K562 treated with DMSO at 1 percent for 12 hours (cell line): ENCODE results near the gene TMEM120A. TPM values are rescaled to one million over a fixed set of nuclear protein-coding genes. Genes with fewer than 3 reads are reported as not detected.

ENCODE experiments used
- total RNA-seq: library from RNA; unstranded; fragments of 300-600 nt; gene quantifications from 2 replicates; pipeline ENCODE4 v1.2.3, GENCODE V29; 2022; ENCODE audit not compliant: insufficient read depth

TMEM120A gene
- 48.9 and 54.8 TPM in 2 replicates for total RNA-seq

DNA sequence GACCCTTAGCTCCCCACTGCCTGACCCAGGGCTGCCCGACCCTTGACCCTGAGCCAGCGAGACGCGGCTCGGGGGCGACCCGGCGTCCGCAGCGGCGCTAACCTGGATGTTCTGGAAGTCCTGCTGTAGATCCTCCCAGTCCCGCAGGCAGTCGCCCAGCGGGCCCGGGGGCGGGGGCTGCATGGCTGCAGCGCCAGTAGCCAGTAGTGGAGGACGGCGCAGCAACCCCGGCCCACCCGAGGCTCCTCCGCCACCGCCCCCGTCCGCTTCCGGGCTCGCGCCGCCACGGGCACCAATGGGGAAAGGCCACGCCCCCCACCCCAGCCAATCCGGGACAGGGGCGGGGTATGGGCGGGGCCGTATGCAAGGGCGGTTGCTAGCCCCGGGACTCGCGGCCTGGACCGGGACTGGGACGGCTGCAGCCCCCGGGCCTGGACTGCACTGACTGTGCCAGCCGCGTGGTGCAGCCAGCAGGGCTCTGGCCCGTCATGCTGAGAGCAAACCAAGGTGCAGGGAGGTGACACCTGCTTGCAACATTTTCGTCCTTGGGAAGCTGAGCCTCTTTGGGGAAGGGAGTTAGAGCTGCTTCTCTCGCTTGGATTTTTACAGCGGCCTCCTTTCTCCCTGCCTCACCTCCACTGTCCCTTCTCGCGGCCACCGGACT, at the start of gene TMEM120A:
TMEM120A (minus strand) TSS at position 208 of the 664 bp plus-strand sequence; CDS start at position 183, 25 bp downstream.

Other genes with a start within 250 kb of the TMEM120A start
- not detected in 2 replicates for gene CCL26, start 222.4 kb downstream of the TMEM120A start, total RNA-seq
- not detected in 2 replicates for gene CCL24, start 180.8 kb downstream of the TMEM120A start, total RNA-seq
- gene RHBDD2, start 115.6 kb downstream of the TMEM120A start, total RNA-seq: 104 and 128 TPM in 2 replicates
- 163 and 184 TPM in 2 replicates for gene POR, start 79.4 kb downstream of the TMEM120A start, total RNA-seq
- 62.1 and 68.4 TPM in 2 replicates for gene STYXL1, start 53.4 kb upstream of the TMEM120A start, total RNA-seq
- gene MDH2, start 53.5 kb upstream of the TMEM120A start, total RNA-seq: 311 and 317 TPM in 2 replicates
- not detected in 2 replicates for gene SRRM3, start 207.3 kb upstream of the TMEM120A start, total RNA-seq